Tibial nerve (tissue), 4 donors: Measurements from ENCODE around the gene MAP1LC3B. TPM values are rescaled to one million over a fixed set of nuclear protein-coding genes. Genes with fewer than 3 reads are reported as not detected.

Experiments
- DNase-seq, 2 donors: peaks; one replicate each; pipeline ENCODE4 v3.0.0-alpha.2; 2019; ENCODE audit warnings: low spot score in 2 of 2
- H3K27ac ChIP-seq, 4 donors: fragments of 200-600 bp; sonication (generic) in 3 of 4; one replicate each; pipeline ENCODE4 v1.5.1; 2017 to 2019; ENCODE audit warnings: mild to moderate bottlenecking in 1 of 4
- H3K27me3 ChIP-seq, 2 donors: fragments of 200-600 bp; sonication (generic) in 1 of 2; one replicate each; pipeline versions ENCODE4 v1.5.1 to v1.6.0; 2017 to 2019
- H3K36me3 ChIP-seq, 3 donors: fragments of 200-600 bp; sonication (generic); one replicate each; pipeline ENCODE4 v1.5.1; 2018 to 2019
- H3K4me1 ChIP-seq, 4 donors: fragments of 200-600 bp; sonication (generic) in 3 of 4; one replicate each; pipeline ENCODE4 v1.5.1; 2017 to 2019
- H3K4me3 ChIP-seq, 4 donors: fragments of 200-600 bp; sonication (generic) in 3 of 4; one replicate each; pipeline ENCODE4 v1.5.1; 2017 to 2019; ENCODE audit warnings: mild to moderate bottlenecking in 1 of 4, moderate library complexity in 1 of 4
- H3K9me3 ChIP-seq, 4 donors: fragments of 200-600 bp; sonication (generic) in 3 of 4; one replicate each; pipeline ENCODE4 v1.5.1; 2017 to 2019
- CTCF ChIP-seq, 5 experiments: fragments of 200-600 bp in 3 of 5; fragments of 450-650 bp in 2 of 5; sonication (generic) in 3 of 5; IDR thresholded peaks; one replicate each; pipeline ENCODE4 v1.5.1; 2016 to 2019; ENCODE audit warnings: antibody characterized with exemption in 5 of 5, mild to moderate bottlenecking in 3 of 5, moderate library complexity in 2 of 5
- EP300 ChIP-seq, 2 donors: sonication (generic); formaldehyde crosslinking; IDR thresholded peaks; one replicate each; pipeline ENCODE4 v1.6.1; 2017; ENCODE audit warnings: antibody characterized with exemption in 2 of 2, mild to moderate bottlenecking in 1 of 2
- POLR2A ChIP-seq, 2 donors: fragments of 450-650 bp; IDR thresholded peaks; one replicate each; pipeline ENCODE4 v1.6.1; 2017; ENCODE audit warnings: antibody characterized with exemption in 2 of 2, mild to moderate bottlenecking in 2 of 2, moderate library complexity in 2 of 2
- WGBS, 2 donors: methylation state at CpG; one replicate each; pipeline ENCODE4 v1.1.5; 2018; 5-methylcytosine and 5-hydroxymethylcytosine counted together
- total RNA-seq, 4 donors: library from RNA; depleted of rRNA; stranded (reverse); fragments of >200 nt; gene quantifications; one replicate each; pipeline ENCODE4 v1.1.0, GENCODE V29; 2016

MAP1LC3B gene
- total RNA-seq, 4 donors from 2014 or later: 60.9 to 78.1 (median 68.2) TPM

DNA sequence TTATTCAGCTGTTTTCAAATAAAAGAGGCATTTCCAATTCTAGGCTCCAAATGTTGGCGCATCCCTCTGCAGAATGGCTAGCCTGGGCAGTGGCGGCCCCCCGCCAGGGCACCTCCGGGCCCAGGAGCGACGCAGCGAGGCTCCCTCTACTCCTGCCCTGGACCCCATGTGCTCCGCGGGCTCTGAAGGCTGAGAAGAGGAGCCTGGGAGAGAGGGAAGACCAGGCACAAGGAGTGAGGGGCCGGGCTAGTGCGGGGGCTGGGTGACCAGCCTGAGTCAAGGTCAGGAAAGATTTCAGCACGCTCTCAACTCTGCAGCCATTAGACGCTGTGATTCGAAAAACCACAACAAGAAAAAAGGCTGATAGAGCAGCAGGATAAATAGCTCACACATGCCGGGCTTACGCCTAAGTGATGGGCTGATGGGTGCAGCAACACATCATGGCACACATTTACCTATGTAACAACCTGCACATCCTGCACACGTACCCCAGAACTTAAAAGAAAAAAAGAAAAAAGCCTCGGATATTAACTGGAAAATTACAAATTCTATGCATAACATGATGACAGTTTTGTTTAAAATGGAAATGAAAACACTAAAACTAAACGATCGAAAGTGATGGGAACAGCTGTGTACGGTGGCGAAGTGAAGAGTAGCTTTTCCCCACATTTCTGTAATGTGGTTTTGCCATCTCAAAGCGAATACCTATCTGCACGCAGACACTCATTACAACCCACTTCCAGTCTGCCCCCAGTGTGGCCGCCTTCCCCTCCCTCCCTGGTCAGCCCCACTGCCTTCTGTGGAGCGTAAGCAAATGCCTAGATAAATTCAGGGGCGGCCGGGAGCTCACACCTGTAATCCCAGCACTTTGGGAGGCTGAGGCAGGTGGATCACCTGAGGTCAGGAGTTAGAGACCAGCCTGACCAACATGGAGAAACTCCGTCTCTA, 44.4 kb downstream of the MAP1LC3B start:
- 48 to 50% methylated on average over 29 of the region's 29 CpGs for WGBS, 2 donors
- Histone ChIP-seq H3K27me3 (no peaks in the 10 kb centered on the region), H3K36me3 (peaks cover 0 to 27% (median 0%) of the 10 kb centered on the region in 3 donors), H3K9me3 (no peaks in the 10 kb centered on the region), H3K27ac (peak overlapping the region in 3 of 4 donors; percentile 31 to 82 (median 69)), H3K4me3 (peak overlapping the region in 1 of 4 donors; percentile 9), H3K4me1 (peaks cover 0 to 21% (median 9%) of the 10 kb centered on the region in 4 donors)
- DNase-seq: no peak
- TF ChIP-seq POLR2A (IDR thresholded peaks at IDR 0.05): no peak
- no peak for TF ChIP-seq EP300 (IDR thresholded peaks at IDR 0.05)
- no peak for TF ChIP-seq CTCF (IDR thresholded peaks at IDR 0.05)

- 94 to 95% methylated on average over 14 of the region's 14 CpGs for WGBS, 2 donors
- H3K36me3 ChIP-seq: peaks cover 0 to 18% (median 0%) of the 10 kb centered on the region in 3 donors
- H3K4me1 ChIP-seq: peaks cover 0 to 21% (median 9%) of the 10 kb centered on the region in 4 donors
- no peaks in the 10 kb centered on the region for H3K9me3 ChIP-seq
- no peak overlapping the region for H3K4me3 ChIP-seq
- TF ChIP-seq CTCF (IDR thresholded peaks at IDR 0.05) (no peak), EP300 (IDR thresholded peaks at IDR 0.05) (no peak), POLR2A (IDR thresholded peaks at IDR 0.05) (no peak)
- H3K27me3 ChIP-seq: no peaks in the 10 kb centered on the region
- no peak overlapping the region for H3K27ac ChIP-seq
- no peak for DNase-seq
Measured at GRCh38 chr16:87437327-87437726, 45.2 kb downstream of the MAP1LC3B start.

DNA sequence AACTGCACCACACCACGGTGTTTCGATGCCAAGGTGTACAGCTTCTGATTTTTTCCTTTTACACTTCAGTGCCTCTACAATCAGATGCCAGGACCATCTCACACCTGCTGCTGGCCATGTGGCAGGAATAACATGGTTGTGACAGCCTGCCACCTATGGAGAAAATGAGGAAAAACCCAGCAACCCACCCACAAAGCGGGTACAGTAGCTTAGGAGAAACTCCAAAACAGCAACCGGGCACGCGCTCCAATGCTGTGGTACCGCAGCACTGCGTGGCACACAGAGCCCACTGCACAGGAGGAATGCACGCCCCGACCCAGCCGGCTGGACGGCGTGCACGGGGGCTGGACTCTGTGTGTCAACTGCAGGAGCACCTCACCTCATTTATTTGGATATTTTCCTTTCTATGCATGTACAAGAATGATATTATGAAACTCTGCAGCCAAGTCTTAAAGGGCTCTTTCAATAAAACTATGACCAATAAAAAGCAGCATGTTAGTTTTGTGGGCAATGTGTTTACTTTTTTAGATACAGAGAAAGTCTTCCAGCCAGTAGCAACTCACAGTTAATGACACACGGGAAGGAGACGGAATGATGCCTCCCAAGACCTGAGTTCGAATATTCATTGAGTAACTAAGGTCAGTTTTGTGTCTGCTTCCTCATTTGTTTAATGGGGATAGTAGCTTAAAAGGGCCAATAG, 45.9 kb downstream of the MAP1LC3B start:
- Histone ChIP-seq H3K36me3 (peaks cover 0 to 11% (median 0%) of the 10 kb centered on the region in 3 donors), H3K27ac (no peak overlapping the region), H3K27me3 (no peaks in the 10 kb centered on the region), H3K4me1 (peaks cover 0 to 21% (median 9%) of the 10 kb centered on the region in 4 donors), H3K9me3 (no peaks in the 10 kb centered on the region), H3K4me3 (no peak overlapping the region)
- DNase-seq: no peak
- TF ChIP-seq EP300 (IDR thresholded peaks at IDR 0.05): no peak
- no peak for TF ChIP-seq CTCF (IDR thresholded peaks at IDR 0.05)
- TF ChIP-seq POLR2A (IDR thresholded peaks at IDR 0.05): no peak
- 91 to 94% methylated on average over 17 of the region's 17 CpGs for WGBS, 2 donors

DNA sequence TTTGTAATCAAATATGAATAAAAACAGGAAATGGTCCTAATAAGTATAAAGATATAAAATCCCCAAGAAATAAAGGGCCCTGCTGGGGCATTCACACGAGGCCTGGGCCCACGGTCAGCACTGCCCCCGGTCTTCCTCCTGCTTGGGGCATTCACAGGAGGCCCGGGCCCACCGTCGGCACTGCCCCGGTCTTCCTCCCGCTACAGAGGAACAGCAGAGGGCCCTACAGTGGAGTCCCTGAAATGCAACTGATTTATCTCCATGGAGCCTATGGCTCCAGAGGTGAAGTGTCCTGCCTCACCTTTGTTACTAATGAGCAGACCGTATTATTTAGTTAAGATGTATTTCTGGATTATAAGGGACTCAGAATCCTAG, 46.5 kb downstream of the MAP1LC3B start:
- no peak overlapping the region for H3K27ac ChIP-seq
- 77 to 80% methylated on average over 9 of the region's 9 CpGs for WGBS, 2 donors
- no peaks in the 10 kb centered on the region for H3K27me3 ChIP-seq
- DNase-seq: no peak
- H3K4me1 ChIP-seq: peaks cover 0 to 21% (median 9%) of the 10 kb centered on the region in 4 donors
- peaks cover 0 to 12% (median 0%) of the 10 kb centered on the region in 3 donors for H3K36me3 ChIP-seq
- H3K4me3 ChIP-seq: no peak overlapping the region
- TF ChIP-seq EP300 (IDR thresholded peaks at IDR 0.05): no peak
- TF ChIP-seq CTCF (IDR thresholded peaks at IDR 0.05): no peak
- no peak for TF ChIP-seq POLR2A (IDR thresholded peaks at IDR 0.05)
- no peaks in the 10 kb centered on the region for H3K9me3 ChIP-seq
